Skeletal muscle tissue (tissue), 4 donors: Measurements from ENCODE around the gene CELF4. TPM values are rescaled to one million over a fixed set of nuclear protein-coding genes. Genes with fewer than 3 reads are reported as not detected.

Source experiments
- H3K27ac ChIP-seq: one replicate; pipeline ENCODE4 v1.7.0; 2013; ENCODE audit warnings: mild to moderate bottlenecking, low read depth, low read length, inconsistent platforms
- H3K27me3 ChIP-seq, 3 donors: one replicate each; pipeline ENCODE4 v1.7.0; 2013; ENCODE audit warnings: low read length in 3 of 3; ENCODE audit not compliant: control insufficient read depth in 3 of 3, insufficient read depth in 3 of 3
- H3K36me3 ChIP-seq, 3 donors: one replicate each; pipeline ENCODE4 v1.7.0; 2013; ENCODE audit warnings: low read length in 3 of 3; ENCODE audit not compliant: control insufficient read depth in 3 of 3, insufficient read depth in 3 of 3
- H3K4me1 ChIP-seq, 3 donors: one replicate each; pipeline ENCODE4 v1.7.0; 2013; ENCODE audit warnings: low read length in 3 of 3, mild to moderate bottlenecking in 3 of 3; ENCODE audit not compliant: control insufficient read depth in 3 of 3, insufficient read depth in 3 of 3
- H3K4me3 ChIP-seq, 3 donors: one replicate each; pipeline ENCODE4 v1.7.0; 2013; ENCODE audit warnings: low read length in 3 of 3
- H3K9ac ChIP-seq, 3 donors: one replicate each; pipeline ENCODE4 v1.7.0; 2013; ENCODE audit warnings: low read length in 3 of 3, mild to moderate bottlenecking in 3 of 3, moderate library complexity in 2 of 3, low read depth in 1 of 3
- H3K9me3 ChIP-seq, 3 donors: one replicate each; pipeline ENCODE4 v1.7.0; 2013; ENCODE audit warnings: low read length in 3 of 3; ENCODE audit not compliant: control insufficient read depth in 3 of 3
- total RNA-seq: library from RNA; depleted of rRNA; stranded (reverse); fragments of >200 nt; gene quantifications from one replicate; pipeline ENCODE4 v1.2.3, GENCODE V29; 2014
- donor health status: Osteomylitis.

CELF4 gene
- total RNA-seq, 1 donor from 2014 or later: not detected

GRCh38 chr18:37429791-37430190 is 135.8 kb downstream of the CELF4 start:
- Histone ChIP-seq H3K36me3 (no peaks in the 10 kb centered on the region), H3K27ac (no peak overlapping the region), H3K9me3 (no peaks in the 10 kb centered on the region), H3K9ac (no peak overlapping the region), H3K4me1 (no peaks in the 10 kb centered on the region), H3K4me3 (no peak overlapping the region), H3K27me3 (peaks cover 0 to 5% (median 0%) of the 10 kb centered on the region in 3 donors)

GRCh38 chr18:37428288-37428974 is 137.2 kb downstream of the CELF4 start:
- H3K27me3 ChIP-seq: peaks cover 0 to 5% (median 0%) of the 10 kb centered on the region in 3 donors
- no peak overlapping the region for H3K9ac ChIP-seq
- no peaks in the 10 kb centered on the region for H3K4me1 ChIP-seq
- H3K9me3 ChIP-seq: no peaks in the 10 kb centered on the region
- H3K36me3 ChIP-seq: no peaks in the 10 kb centered on the region
- H3K27ac ChIP-seq: no peak overlapping the region
- no peak overlapping the region for H3K4me3 ChIP-seq

- Histone ChIP-seq H3K4me1 (peaks cover 0 to 2% (median 0%) of the 10 kb centered on the region in 3 donors), H3K9ac (no peak overlapping the region), H3K36me3 (no peaks in the 10 kb centered on the region), H3K4me3 (no peak overlapping the region), H3K27me3 (peaks cover 0 to 5% (median under 1%) of the 10 kb centered on the region in 3 donors), H3K27ac (no peak overlapping the region), H3K9me3 (no peaks in the 10 kb centered on the region)
Measured at GRCh38 chr18:37426586-37426985, 139.0 kb downstream of the CELF4 start.

DNA sequence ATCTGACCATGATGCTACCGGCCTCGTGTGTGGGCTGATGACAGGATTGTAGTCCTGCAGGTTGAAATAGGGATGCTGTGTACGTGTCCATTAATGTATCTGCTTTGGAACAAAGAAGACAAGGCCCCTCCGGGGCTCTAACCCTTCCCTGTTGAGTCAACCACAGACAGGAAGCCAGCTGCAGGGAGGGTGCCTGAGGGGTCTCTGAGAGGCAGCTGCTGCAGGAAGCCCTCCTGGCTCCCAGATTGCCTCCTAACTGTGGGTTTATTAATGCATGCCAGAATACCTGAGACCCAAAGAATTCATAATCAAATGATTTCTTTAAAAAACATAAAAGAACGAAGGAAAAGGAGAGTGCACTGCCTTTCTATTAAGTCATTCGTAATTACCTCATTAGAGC is 140.4 kb downstream of the CELF4 start:
- Histone ChIP-seq H3K27me3 (peaks cover 2 to 7% (median 5%) of the 10 kb centered on the region in 3 donors), H3K27ac (no peak overlapping the region), H3K9ac (no peak overlapping the region), H3K4me1 (peaks cover 0 to 4% (median 0%) of the 10 kb centered on the region in 3 donors), H3K9me3 (no peaks in the 10 kb centered on the region), H3K36me3 (no peaks in the 10 kb centered on the region), H3K4me3 (no peak overlapping the region)

- no peaks in the 10 kb centered on the region for H3K36me3 ChIP-seq
- H3K9ac ChIP-seq: no peak overlapping the region
- H3K27ac ChIP-seq: no peak overlapping the region
- H3K4me1 ChIP-seq: peaks cover 0 to 4% (median 0%) of the 10 kb centered on the region in 3 donors
- H3K27me3 ChIP-seq: peaks cover 2 to 7% (median 5%) of the 10 kb centered on the region in 3 donors
- no peak overlapping the region for H3K4me3 ChIP-seq
- H3K9me3 ChIP-seq: no peaks in the 10 kb centered on the region
Measured at GRCh38 chr18:37424507-37424906, 141.1 kb downstream of the CELF4 start.

DNA sequence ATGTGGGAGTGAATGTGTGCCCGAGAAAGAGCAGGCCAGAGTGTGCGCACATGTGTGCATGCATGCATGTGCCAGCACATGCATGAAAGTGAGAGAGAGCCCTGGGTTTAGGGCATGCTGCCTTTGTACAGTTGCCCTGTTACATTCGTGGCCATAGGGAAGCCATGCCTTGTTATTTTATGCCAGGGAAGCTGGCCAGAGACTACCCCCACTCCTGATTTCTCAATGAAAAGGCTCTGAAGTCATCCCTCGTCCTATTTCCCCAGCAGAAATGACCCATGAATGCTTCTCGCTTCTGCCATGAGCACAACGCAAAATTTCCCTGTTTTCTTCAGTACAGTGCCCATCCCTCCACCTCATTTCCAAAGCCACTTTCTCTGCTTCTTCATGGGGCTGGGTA is 143.0 kb downstream of the CELF4 start:
- no peaks in the 10 kb centered on the region for H3K9me3 ChIP-seq
- H3K27me3 ChIP-seq: peaks cover 2 to 7% (median 5%) of the 10 kb centered on the region in 3 donors
- no peak overlapping the region for H3K9ac ChIP-seq
- H3K4me3 ChIP-seq: no peak overlapping the region
- H3K36me3 ChIP-seq: no peaks in the 10 kb centered on the region
- no peak overlapping the region for H3K27ac ChIP-seq
- peaks cover 0 to 4% (median 0%) of the 10 kb centered on the region in 3 donors for H3K4me1 ChIP-seq

DNA sequence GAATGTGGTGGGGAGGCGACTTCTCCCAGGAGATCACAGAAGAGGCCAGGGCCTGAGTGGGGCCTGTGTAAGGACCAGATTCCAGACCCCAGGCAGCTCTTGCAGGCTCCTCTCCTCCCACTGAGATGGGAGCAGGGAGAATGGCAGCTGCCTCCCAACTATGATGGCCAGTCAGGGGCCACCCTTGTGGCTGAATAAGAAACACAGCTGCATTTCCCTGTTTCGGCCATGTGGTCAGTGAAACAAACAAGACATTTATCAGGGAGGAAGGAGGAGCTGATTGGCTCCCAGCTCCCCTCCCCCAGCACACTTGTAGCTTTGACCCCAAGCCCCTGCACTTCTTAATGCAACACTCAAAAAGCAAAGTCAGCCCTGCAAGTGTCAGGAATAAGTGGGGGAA is 143.5 kb downstream of the CELF4 start:
- no peaks in the 10 kb centered on the region for H3K36me3 ChIP-seq
- H3K4me1 ChIP-seq: peaks cover 0 to 4% (median 0%) of the 10 kb centered on the region in 3 donors
- peaks cover 2 to 7% (median 5%) of the 10 kb centered on the region in 3 donors for H3K27me3 ChIP-seq
- no peak overlapping the region for H3K4me3 ChIP-seq
- H3K9me3 ChIP-seq: no peaks in the 10 kb centered on the region
- no peak overlapping the region for H3K27ac ChIP-seq
- H3K9ac ChIP-seq: no peak overlapping the region

DNA sequence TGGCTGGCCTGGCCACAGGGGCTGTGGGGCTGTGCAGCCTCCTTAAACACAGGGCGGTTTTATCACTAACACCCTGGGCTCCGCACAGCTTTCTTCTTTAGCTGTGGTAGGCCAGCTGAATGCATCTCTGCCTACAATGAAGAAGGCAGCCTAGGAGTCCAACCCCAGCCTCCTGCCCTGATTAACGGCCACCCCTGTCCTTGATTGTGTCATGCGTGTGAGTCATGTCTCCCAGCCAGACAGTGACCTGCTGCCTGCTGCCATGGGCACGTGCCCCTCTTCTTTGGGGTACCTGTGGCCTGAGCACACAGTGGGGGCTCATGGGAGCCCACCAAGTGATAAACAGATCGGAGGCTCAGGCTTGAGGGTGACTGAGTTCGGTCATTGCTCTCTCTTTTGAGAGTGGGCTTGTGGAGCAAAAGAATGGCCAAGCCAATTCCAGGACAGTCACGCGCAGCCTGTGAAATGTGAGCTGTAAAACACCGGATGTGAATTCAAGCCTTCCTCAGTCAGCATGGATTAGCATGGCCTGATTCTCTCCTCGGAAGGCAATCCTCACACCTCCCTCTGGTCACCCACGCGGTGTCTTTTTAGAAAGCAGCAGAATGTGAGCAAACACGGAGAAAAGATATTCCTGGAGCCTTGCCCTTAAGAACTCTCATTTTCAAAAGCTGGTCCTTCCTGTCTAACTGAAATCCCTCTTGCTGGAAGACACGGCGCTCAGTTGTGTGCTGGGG is 144.1 kb downstream of the CELF4 start:
- H3K4me1 ChIP-seq: peaks cover 0 to 4% (median 0%) of the 10 kb centered on the region in 3 donors
- H3K36me3 ChIP-seq: no peaks in the 10 kb centered on the region
- H3K9me3 ChIP-seq: no peaks in the 10 kb centered on the region
- no peak overlapping the region for H3K27ac ChIP-seq
- no peak overlapping the region for H3K9ac ChIP-seq
- no peak overlapping the region for H3K4me3 ChIP-seq
- H3K27me3 ChIP-seq: peaks cover 2 to 7% (median 5%) of the 10 kb centered on the region in 3 donors

GRCh38 chr18:37420315-37420880 is 145.2 kb downstream of the CELF4 start:
- Histone ChIP-seq H3K4me3 (no peak overlapping the region), H3K9ac (no peak overlapping the region), H3K27me3 (peaks cover 0 to 7% (median 2%) of the 10 kb centered on the region in 3 donors), H3K4me1 (peaks cover 0 to 4% (median 0%) of the 10 kb centered on the region in 3 donors), H3K27ac (no peak overlapping the region), H3K9me3 (no peaks in the 10 kb centered on the region), H3K36me3 (no peaks in the 10 kb centered on the region)

- Histone ChIP-seq H3K27ac (no peak overlapping the region), H3K4me1 (peaks cover 0 to 4% (median 0%) of the 10 kb centered on the region in 3 donors), H3K9me3 (no peaks in the 10 kb centered on the region), H3K27me3 (peaks cover 0 to 7% (median 2%) of the 10 kb centered on the region in 3 donors), H3K36me3 (no peaks in the 10 kb centered on the region), H3K9ac (no peak overlapping the region), H3K4me3 (no peak overlapping the region)
Measured at GRCh38 chr18:37419866-37420265, 145.7 kb downstream of the CELF4 start.
